ENCODE data around the gene GPR101. TPM values are rescaled to one million over a fixed set of nuclear protein-coding genes. Genes with fewer than 3 reads are reported as not detected.

GPR101 gene
- total and polyA plus RNA-seq, 9 of the 15 experiments (the other 6 are each of a cell fraction or from before 2014, with no cell fraction given): not detected

DNA sequence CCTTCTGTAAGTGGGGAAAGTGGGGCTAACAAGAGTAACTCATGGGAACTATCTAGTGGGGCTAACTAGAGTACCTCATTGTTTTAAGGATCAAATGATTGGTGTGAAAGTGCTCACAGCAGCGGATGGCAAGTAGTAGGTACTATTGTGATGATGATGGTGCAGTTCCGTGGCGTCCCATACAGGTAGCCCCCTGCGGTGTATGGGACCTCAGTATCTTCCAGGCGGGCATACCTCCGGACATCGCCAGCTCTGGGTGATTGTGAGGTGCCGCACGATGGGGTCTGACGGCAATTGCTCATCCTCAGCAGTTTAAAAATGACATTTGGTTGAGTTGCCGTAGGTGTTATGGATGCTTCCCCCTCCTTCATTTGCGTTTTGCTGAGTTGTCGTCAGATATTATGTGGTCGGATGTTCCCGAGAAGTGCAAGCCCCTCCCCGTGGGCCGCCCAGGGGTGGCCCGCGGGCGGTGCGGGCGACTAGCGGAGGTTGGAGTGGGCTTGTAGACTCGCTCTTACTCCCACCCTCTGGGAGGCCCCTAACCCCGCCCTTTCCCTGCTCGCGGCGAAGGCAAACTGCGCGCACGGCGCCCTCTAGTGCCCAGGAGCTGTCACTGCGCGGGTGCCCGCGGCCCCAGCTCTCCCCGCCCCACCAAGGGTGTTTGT, 18.3 kb upstream of the GPR101 start:
- H3K9ac ChIP-seq (ENCODE audit: insufficient read depth in 1 of 2, low read depth in 2 of 2, low read length in 2 of 2): peak overlapping the region in 1 of 2 experiments; percentile 37; a peak in 1 of 4 replicates
- H2AFZ ChIP-seq (ENCODE audit: low read depth, low read length): peak overlapping the region; percentile 37; the same call in 1 of the 2 replicates
- no peaks in the 10 kb centered on the region for H3K79me2 ChIP-seq (ENCODE audit: control insufficient read depth, insufficient read depth, low read length)
- 6% methylated on average over 25 of the region's 37 CpGs for WGBS (ENCODE audit: insufficient coverage, low coverage, missing lambda C conversion rate)
- FAIRE-seq (no peak), ATAC-seq (peak; percentile 99), DNase-seq (ENCODE audit: extremely low read depth in 1 of 4, low spot score in 3 of 4) (peak; percentile 74 to 84 (median 78))
- no peaks in the 10 kb centered on the region for H4K20me1 ChIP-seq (replicated peaks; ENCODE audit: control insufficient read depth, insufficient read depth, low read length)
- H3K4me1 ChIP-seq (replicated peaks in 1 of 2; ENCODE audit: control insufficient read depth in 2 of 2, insufficient read depth in 2 of 2, low read length in 2 of 2): peaks cover 2 to 10% of the 10 kb centered on the region in 2 experiments; a peak in 2 of 5 replicates
- ChIA-PET CTCF (ENCODE audit: low intra/inter-chr PET ratio) (interaction anchor here (0.6 to 2.6 kb wide), 3 partner anchors 90 to 98 kb away, joined by 3 to 15 read pairs (median 3); no protein-coding TSS in a partner anchor), POLR2A (interaction anchor here (1.4 kb wide), 1 partner anchor 15 kb away, joined by 4 read pairs; no protein-coding TSS in a partner anchor)
- in situ Hi-C loops (cut with MboI) (loop anchor here (10.0 kb wide), 1 partner anchor 97 kb away; no protein-coding TSS in a partner anchor), intact Hi-C loops (cut with micrococcal nuclease) (loop anchor here (1.0 to 10.0 kb wide), 4 partner anchors 98 to 447 kb away; no protein-coding TSS in a partner anchor)
- H3K4me2 ChIP-seq (ENCODE audit: insufficient read depth, low read length): peak overlapping the region; percentile 69
- no peaks in the 10 kb centered on the region for H3K36me3 ChIP-seq (ENCODE audit: control insufficient read depth, insufficient read depth, low read length)
- BruUV-seq (replicated peaks): no TSS peak
- no peaks in the 10 kb centered on the region for H3K9me3 ChIP-seq (replicated peaks; ENCODE audit: control insufficient read depth, insufficient read depth, low read depth, low read length)
- peaks cover 0 to 28% of the 10 kb centered on the region in 2 experiments; a peak in 3 of 5 replicates for H3K27me3 ChIP-seq (ENCODE audit: control insufficient read depth in 2 of 2, insufficient read depth in 2 of 2, low read length in 2 of 2)
- H3K4me3 ChIP-seq: peak overlapping the region; percentile 27; the same call in 1 of the 2 replicates
- H3K27ac ChIP-seq (ENCODE audit: extremely low read depth, low read depth, low read length): no peak overlapping the region
- H3K9me1 ChIP-seq (ENCODE audit: control insufficient read depth, insufficient read depth, low read length): no peaks in the 10 kb centered on the region
- TF ChIP-seq ZNF507 (tag; conservative IDR thresholded peaks at IDR 0.05) (no peak), E2F6 (IDR thresholded peaks at IDR 0.05; ENCODE audit: borderline replicate concordance in 1 of 2, extremely low read depth in 1 of 2, insufficient read depth in 1 of 2, insufficient read length in 1 of 2, low read depth in 1 of 2, low read length in 1 of 2, poor library complexity in 1 of 2, severe bottlenecking in 1 of 2) (no peak), JUND (IDR thresholded peaks at IDR 0.05; ENCODE audit: borderline replicate concordance, low read depth, low read length) (0 out of 2 replicates have a peak, but pooled peaks have one; percentile 5), JUND (tag; IDR thresholded peaks at IDR 0.05; ENCODE audit: borderline replicate concordance, low read depth, low read length) (no peak), CTCFL (IDR thresholded peaks at IDR 0.05; ENCODE audit: borderline replicate concordance, insufficient read depth, low read depth, low read length, poor library complexity, severe bottlenecking) (peak; percentile 35), ZBTB7A (IDR thresholded peaks at IDR 0.05; ENCODE audit: borderline replicate concordance, control insufficient read depth, low read depth, low read length) (peak; percentile 62; the same call in 1 of the 2 replicates), HMGN3 (IDR thresholded peaks at IDR 0.05; ENCODE audit: borderline replicate concordance, extremely low read depth, insufficient read length, low read depth, low read length) (peak; percentile 28)
- TF ChIP-seq, protein P1, sequence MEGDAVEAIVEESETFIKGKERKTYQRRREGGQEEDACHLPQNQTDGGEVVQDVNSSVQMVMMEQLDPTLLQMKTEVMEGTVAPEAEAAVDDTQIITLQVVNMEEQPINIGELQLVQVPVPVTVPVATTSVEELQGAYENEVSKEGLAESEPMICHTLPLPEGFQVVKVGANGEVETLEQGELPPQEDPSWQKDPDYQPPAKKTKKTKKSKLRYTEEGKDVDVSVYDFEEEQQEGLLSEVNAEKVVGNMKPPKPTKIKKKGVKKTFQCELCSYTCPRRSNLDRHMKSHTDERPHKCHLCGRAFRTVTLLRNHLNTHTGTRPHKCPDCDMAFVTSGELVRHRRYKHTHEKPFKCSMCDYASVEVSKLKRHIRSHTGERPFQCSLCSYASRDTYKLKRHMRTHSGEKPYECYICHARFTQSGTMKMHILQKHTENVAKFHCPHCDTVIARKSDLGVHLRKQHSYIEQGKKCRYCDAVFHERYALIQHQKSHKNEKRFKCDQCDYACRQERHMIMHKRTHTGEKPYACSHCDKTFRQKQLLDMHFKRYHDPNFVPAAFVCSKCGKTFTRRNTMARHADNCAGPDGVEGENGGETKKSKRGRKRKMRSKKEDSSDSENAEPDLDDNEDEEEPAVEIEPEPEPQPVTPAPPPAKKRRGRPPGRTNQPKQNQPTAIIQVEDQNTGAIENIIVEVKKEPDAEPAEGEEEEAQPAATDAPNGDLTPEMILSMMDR (IDR thresholded peaks at IDR 0.05 in 2 of 3, conservative IDR thresholded peaks at IDR 0.05 in 1 of 3; ENCODE audit: insufficient read depth in 2 of 3, low read depth in 1 of 3, low read length in 3 of 3): peak; percentile 83 to 86 (median 84)
- TF ChIP-seq, protein P2, sequence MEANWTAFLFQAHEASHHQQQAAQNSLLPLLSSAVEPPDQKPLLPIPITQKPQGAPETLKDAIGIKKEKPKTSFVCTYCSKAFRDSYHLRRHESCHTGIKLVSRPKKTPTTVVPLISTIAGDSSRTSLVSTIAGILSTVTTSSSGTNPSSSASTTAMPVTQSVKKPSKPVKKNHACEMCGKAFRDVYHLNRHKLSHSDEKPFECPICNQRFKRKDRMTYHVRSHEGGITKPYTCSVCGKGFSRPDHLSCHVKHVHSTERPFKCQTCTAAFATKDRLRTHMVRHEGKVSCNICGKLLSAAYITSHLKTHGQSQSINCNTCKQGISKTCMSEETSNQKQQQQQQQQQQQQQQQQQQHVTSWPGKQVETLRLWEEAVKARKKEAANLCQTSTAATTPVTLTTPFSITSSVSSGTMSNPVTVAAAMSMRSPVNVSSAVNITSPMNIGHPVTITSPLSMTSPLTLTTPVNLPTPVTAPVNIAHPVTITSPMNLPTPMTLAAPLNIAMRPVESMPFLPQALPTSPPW (CRISPR knock-in tag; IDR thresholded peaks at IDR 0.05): peak; percentile 75
